ENCODE data around the gene ARPC2. TPM values are rescaled to one million over a fixed set of nuclear protein-coding genes. Genes with fewer than 3 reads are reported as not detected.

The ARPC2 gene
- total RNA-seq, 1 donor from 2014 or later: 153 TPM

- no peak for DNase-seq (ENCODE audit: low spot score, unreplicated experiment)
- H3K27ac Mint-ChIP-seq: peak overlapping the region; percentile 99
- H3K9me3 Mint-ChIP-seq (ENCODE audit: low read depth): no peaks in the 10 kb centered on the region
- no peak for TF ChIP-seq CTCF (IDR thresholded peaks at IDR 0.05; ENCODE audit: unreplicated experiment)
- H3K4me1 Mint-ChIP-seq (ENCODE audit: low read depth): peaks cover 71% of the 10 kb centered on the region
- H3K36me3 Mint-ChIP-seq (ENCODE audit: insufficient read depth): no peaks in the 10 kb centered on the region
- no peak overlapping the region for H3K4me3 Mint-ChIP-seq (ENCODE audit: low read depth)
- H3K27me3 Mint-ChIP-seq: no peaks in the 10 kb centered on the region
These were observed 76.9 kb downstream of the ARPC2 start for GRCh38 chr2:218293715-218294429.

- Mint-ChIP-seq H3K9me3 (ENCODE audit: low read depth) (no peaks in the 10 kb centered on the region), H3K27me3 (no peaks in the 10 kb centered on the region), H3K4me1 (ENCODE audit: low read depth) (peaks cover 67% of the 10 kb centered on the region), H3K27ac (peak overlapping the region; percentile 99), H3K4me3 (ENCODE audit: low read depth) (no peak overlapping the region), H3K36me3 (ENCODE audit: insufficient read depth) (no peaks in the 10 kb centered on the region)
- no peak for TF ChIP-seq CTCF (IDR thresholded peaks at IDR 0.05; ENCODE audit: unreplicated experiment)
- no peak for DNase-seq (ENCODE audit: low spot score, unreplicated experiment)
These were observed 77.5 kb downstream of the ARPC2 start for GRCh38 chr2:218294430-218295022.

GRCh38 chr2:218295029-218295428 lies 78.0 kb downstream of the ARPC2 start:
- H3K27me3 Mint-ChIP-seq: no peaks in the 10 kb centered on the region
- peaks cover 63% of the 10 kb centered on the region for H3K4me1 Mint-ChIP-seq (ENCODE audit: low read depth)
- DNase-seq (ENCODE audit: low spot score, unreplicated experiment): no peak
- H3K27ac Mint-ChIP-seq: peak overlapping the region; percentile 99
- H3K9me3 Mint-ChIP-seq (ENCODE audit: low read depth): no peaks in the 10 kb centered on the region
- TF ChIP-seq CTCF (IDR thresholded peaks at IDR 0.05; ENCODE audit: unreplicated experiment): no peak
- no peaks in the 10 kb centered on the region for H3K36me3 Mint-ChIP-seq (ENCODE audit: insufficient read depth)
- no peak overlapping the region for H3K4me3 Mint-ChIP-seq (ENCODE audit: low read depth)

GRCh38 chr2:218296200-218296599 lies 79.2 kb downstream of the ARPC2 start:
- TF ChIP-seq CTCF (IDR thresholded peaks at IDR 0.05; ENCODE audit: unreplicated experiment): no peak
- no peak overlapping the region for H3K4me3 Mint-ChIP-seq (ENCODE audit: low read depth)
- H3K36me3 Mint-ChIP-seq (ENCODE audit: insufficient read depth): no peaks in the 10 kb centered on the region
- DNase-seq (ENCODE audit: low spot score, unreplicated experiment): no peak
- H3K9me3 Mint-ChIP-seq (ENCODE audit: low read depth): no peaks in the 10 kb centered on the region
- H3K27ac Mint-ChIP-seq: peak overlapping the region; percentile 99
- H3K27me3 Mint-ChIP-seq: no peaks in the 10 kb centered on the region
- peaks cover 54% of the 10 kb centered on the region for H3K4me1 Mint-ChIP-seq (ENCODE audit: low read depth)

GRCh38 chr2:218296847-218297246 lies 79.9 kb downstream of the ARPC2 start:
- Mint-ChIP-seq H3K4me1 (ENCODE audit: low read depth) (peaks cover 53% of the 10 kb centered on the region), H3K36me3 (ENCODE audit: insufficient read depth) (no peaks in the 10 kb centered on the region), H3K27me3 (no peaks in the 10 kb centered on the region), H3K9me3 (ENCODE audit: low read depth) (no peaks in the 10 kb centered on the region), H3K27ac (peak overlapping the region; percentile 99), H3K4me3 (ENCODE audit: low read depth) (no peak overlapping the region)
- no peak for TF ChIP-seq CTCF (IDR thresholded peaks at IDR 0.05; ENCODE audit: unreplicated experiment)
- no peak for DNase-seq (ENCODE audit: low spot score, unreplicated experiment)
